ENCODE measurements around the gene DISC1.
"Not testable (repeated sequence)": the region's sequence is repeated elsewhere in the genome, so short reads cannot be mapped to it uniquely, and the experiment has no call there.

The DISC1 gene

DNA sequence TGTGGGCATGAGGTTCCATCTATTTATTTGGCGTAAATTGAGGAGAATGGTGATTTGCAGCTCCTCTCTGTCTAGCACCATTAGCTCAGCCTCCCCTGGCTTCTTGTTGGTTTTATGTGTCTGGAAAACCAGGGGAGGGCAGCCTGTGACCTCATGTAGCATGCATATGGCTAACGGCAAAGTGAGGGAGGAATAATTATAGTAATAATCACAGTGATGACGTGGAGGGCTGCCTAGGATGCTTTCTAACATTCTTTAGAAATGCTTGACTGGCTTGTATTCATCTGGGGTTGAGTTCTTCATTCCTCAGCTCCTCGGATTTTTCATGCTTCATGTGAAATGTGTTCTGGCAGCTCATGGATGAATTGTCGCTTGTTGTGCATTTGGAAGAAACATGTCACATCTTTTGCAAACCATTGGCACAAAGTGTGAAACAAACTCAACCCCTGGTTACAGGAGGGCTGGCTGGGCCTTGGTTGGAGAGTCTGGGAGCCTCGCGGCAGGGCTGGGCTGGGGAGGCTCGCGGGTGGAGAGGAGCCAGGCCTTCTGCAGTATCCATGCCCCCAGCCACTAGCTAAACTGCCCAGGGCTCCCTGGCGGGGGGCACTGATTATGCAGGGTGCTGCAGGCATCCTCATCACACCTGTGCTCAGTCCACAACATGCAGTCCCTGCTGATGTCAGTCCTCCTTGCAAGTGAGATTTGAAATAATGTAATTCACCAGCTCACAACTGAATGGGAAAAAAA lies 149.6 kb downstream of the DISC1 start:
- DNase-seq (ENCODE audit: low spot score), result no peak

DNA sequence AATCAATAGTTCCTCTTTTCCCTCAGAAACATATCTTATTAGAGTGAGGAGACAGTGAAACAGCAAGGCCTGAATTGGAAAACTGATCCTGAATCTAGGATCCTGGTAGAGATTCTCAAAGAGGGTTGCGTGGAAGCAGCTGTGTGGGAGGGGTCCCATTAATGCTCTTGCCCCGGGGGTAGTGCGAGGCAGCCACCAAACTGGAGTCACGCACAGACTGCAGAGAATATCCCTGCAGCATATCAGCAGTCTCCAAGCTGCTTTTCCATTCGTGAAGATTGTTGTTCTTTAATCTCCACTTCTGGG lies 150.1 kb downstream of the DISC1 start:
- DNase-seq (ENCODE audit: low spot score), result no peak

DNA sequence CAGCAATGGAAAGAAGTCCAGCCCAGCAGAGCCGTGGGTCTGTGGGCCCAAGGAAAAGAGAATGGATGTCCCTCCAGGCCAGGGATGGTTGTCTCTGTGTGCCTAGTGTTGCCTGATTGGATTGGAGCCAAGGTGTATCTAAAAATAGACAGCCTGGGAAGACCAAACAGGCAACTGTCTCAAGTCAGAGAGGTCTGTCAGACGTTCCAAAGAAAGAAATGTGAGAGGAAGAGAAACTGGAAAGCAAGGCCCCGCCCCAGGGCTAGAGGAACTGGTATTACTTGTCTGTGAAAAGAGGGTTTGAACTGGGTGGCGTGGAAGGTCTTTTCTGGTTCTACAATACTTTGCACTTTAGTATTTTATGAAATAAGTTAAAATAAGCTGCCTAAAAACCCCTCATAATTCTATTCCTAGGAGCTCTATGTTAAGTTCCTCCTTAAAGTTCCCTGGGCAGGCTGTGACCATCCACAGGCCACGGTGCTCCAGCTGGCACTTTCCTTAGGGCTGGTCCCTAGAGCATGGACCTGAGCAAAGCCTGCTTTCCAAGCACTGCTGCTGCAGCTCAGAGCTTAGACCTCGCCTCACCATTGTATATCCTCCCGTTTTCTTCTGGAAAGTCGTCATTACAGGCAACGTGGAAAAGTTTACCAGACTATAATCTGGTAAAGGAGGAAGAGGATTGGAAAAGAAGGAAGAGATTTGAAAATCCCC lies 151.6 kb downstream of the DISC1 start:
- no peak for DNase-seq (ENCODE audit: low spot score)

DNA sequence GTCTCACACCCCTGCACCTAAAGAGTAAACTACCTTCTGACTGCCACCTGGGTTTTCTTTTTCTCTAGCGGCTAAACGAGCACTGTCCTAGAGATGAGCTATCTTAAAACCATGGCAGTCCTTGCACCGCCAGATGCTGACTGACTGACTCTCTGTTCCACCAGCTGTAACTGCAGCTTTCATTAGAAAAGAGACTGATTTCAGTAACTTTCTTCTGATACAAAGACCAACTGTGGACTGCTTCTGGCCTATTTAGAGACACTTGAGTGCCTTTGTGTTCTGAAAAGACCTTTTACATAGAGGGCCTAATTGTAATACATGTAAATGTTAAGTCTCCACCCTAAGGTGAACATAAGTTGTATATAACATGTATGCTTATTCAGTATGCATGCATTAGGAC lies 152.5 kb downstream of the DISC1 start:
- DNase-seq (ENCODE audit: low spot score), result no peak

DNA sequence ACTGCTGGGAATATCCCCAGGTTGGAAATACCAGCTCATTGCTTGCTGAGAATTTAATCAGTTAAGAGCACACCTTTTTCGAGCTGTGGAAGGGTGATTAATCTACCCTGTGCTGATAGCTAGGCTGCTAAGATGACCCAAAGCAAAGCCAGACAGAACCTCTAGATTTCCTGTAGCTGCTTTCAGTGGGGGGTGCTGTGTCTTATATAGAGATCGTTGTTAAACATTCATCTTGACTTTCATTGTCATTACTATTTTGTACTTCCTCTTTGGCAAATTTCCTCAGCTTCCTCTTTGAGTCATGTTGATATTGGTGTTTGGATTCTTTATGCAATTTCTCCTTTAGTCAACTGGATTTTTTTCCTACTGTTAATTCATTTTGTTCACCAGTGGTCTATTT lies 155.3 kb downstream of the DISC1 start:
- DNase-seq (ENCODE audit: low spot score), result no peak

DNA sequence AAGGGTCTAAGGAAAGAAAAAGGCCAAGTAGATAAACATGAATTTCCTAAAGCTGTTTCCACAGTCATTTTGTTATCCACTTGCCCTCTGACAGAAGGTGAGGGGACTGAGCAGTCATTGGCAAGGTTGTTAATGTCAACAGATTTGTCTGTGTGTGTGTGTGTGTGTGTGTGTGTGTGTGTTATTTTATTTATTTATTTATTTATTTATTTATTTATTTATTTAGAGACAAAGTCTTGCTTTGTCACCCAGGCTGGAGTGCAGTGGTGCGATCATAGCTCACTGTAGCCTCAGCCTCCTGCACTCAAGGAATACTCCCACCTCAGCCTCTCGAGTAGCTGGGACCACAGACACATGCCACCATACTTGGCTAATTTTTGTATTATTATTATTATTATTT lies 158.5 kb downstream of the DISC1 start:
- not testable (repeated sequence) for DNase-seq (ENCODE audit: low spot score)

DNA sequence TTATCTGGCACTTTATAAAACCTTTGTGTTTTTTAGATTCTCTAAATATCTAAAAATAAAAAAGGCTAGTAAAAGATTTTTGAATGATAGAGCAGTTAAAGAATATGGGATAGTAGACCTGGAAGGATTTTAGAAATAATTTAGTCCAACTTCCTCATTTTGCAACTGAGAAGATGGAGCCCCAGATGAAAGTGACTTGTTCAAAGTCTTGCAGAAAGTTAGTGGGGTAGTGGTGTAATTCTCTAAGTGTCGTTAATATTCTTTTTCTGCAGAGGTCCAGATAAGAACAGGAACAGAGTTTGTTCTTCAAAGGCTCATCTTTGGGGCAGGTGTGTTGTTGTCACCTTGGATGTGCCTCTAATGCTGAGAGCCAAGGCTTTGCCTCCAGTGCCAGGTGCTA lies 159.5 kb downstream of the DISC1 start:
- DNase-seq (ENCODE audit: low spot score), result no peak

DNA sequence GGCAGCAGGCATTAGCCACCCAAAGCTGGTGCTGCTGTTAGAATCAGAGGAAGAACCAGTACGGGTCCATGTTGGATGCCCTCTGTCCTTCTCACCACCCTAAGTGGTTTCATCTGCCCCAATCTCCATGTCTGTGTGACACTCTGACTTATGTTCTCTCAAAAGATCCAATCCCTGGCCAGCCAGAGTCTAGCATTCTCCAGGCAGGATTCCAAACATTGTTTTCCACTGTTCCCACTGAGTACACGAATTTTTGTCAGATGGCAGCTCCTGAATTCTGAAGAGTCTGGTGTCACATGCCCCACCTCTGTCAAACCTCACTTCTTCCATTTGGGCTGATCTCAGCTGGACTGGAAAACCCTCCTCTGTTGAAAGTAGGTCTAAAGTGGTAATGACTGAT lies 166.0 kb downstream of the DISC1 start:
- no peak for DNase-seq (ENCODE audit: low spot score)

DNA sequence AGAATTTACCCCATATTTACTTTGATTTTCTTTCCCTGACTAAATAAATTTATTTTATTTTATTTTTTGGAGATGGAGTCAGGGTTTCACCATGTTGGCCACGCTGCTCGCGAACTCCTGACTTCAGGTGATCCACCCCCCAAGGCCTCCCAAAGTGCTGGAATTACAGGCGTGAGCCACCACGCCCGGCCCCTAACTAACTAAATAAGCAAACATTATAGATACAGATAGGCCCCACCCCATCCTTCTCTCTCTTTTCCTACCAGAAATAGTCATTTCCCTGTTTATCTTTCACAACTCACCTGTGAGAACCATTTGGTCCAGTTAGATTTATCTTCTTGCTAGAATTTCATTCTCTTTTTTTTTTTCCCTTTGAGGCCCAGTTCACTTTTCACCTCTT lies 167.3 kb downstream of the DISC1 start:
- DNase-seq (ENCODE audit: low spot score), result no peak

DNA sequence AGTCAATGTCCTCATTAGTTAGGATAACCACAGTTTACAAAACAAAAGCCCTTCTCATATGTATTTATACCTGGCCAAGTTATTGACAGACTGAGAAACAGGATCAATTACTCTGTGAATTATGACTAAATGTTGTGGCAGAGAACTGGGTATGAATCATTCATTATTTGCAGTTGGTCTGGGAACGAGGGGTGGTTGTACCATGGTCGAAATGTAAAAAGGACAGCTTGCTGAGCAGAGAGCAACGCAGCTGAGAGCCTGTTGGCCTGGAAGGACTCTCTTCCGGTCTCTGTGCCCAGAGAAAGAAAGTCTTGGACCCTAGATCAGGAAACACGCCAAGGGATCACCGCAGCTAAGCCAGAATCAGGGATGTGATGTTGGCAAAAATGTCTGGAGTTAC lies 169.6 kb downstream of the DISC1 start:
- no peak for DNase-seq (ENCODE audit: low spot score)

DNA sequence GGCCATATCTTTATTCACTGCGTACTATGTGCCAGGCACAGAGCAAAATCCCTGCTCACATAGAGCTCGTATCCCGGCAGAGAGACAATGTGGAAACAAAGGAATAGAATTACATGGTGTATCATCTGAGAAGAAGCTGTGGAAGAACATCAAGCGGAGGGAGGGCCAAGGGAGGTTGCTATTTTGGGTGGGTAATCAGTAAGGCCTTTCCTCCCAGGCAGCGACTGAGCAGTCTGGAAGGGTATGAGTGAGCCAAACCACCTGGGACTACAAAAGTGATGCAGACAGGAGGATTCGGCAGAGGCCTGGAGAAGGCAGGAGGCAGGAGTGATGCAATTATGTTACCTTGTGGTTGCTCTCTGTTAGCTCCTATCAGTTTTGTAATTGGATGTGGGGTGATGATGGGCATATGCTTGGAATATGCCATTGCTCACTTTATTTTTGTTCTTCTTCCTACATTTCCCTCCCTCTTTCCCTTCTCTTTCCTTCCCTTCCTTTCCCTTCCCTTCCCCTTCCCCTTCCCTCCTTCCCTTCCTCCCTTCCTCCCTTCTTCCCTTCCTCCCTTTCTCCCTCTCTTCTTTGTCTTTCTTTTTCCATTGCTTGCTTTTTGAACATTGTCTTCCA lies 172.9 kb downstream of the DISC1 start:
- no peak for DNase-seq (ENCODE audit: low spot score)

DNA sequence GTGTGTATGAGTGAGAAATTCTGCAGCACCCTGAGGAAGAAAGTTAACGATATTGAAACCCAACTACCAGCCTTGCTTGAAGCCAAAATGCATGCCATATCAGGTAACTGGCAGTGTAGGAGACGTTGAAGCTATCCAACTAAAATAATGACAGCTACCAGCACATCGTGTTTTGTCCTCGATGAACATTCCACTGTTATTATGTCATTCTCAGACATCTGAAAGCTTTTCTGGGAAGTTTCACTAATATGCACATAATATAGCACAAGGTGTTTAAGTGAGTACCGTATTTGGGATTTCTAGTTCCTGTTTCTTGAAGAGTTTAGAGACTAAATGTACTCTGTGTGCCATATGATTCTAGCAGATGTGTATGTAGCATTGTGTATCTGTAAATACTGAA lies 173.5 kb downstream of the DISC1 start:
- no peak for DNase-seq (ENCODE audit: low spot score)

DNA sequence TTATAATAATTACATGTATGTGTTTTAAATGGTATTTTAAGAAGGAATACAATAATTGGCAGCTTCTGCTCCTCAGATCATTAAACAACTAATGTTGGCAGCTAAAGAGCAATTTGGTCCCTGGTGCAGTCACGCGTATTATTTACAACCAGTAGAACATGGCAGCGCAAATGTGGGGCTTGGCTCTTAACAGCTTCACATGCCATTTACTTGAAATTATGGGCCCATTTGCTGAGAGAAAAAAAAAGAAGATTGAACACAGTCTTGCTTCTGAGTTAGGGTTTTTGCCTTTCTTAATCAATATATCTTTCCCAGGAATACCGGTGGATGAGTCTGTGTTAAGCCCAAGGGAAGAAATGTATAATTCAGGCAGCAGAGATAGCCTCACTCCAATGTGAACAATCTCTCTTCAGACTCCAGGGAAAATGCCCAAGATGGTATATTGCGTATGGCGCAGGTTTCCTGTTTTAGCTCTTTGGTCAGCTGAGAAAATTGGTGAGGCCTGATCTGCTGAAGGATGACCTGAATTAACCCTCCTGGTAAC lies 174.5 kb downstream of the DISC1 start:
- DNase-seq (ENCODE audit: low spot score), result no peak

DNA sequence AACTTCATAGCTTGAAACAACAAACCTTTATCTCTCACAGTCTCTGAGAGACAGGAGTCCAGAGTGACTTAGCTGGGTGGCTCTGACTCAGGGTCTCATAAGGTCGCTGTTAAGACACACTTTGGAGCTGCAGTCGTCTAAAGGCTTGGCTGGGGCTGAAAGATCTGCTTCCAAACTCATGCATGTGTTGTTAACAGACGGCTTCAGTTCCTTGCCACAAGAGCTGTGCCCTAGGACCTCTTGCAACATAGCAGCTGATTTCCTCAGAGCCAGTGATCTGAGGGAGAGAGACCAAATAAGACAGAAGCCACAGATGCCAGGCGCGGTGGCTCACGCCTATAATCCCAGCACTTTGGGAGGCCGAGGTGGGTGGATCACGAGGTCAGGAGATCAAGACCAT lies 176.8 kb downstream of the DISC1 start:
- DNase-seq (ENCODE audit: low spot score), result no peak

DNA sequence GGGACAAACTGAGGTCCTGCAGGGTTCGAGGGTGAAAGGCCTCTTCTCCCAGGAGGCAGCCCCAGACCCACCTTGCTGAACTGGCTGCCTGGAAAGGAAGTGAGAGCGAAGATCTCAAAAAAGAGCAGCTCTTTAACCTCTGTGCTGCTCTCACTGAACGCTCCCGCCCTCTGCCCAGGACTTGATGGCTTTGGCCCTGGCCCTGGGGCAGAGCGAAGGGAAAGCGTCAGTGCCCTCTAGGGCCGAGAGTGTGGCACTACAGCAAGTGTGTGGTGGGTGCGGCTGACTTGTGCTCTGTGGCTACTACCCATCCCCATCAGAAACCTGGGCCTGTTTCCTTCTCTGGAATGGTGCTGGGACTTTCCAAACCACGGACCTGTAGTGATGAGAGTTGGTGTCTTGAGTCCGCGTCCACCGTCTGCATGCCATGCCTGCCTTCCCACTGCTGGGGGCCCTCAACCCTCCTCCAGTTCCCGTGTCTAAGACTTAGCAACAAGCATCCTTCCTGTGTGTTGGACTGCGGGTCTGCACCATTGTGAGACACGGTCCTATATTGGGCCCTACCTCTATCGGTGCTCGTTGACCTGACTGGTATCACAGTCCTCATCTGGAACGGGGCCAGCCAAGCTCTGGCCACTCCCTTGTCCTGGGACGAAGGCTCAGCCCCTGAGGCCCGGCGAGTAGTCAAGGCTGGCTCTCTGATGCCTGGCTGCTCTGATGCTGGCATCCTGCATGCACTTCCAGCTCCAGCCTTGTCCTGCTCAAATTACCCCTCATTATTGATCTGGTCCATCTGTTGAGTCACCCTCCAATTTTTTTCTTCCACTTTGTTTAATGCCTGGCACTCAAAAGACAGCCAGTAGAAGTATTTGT lies 180.3 kb downstream of the DISC1 start:
- peak; percentile 91 for DNase-seq (ENCODE audit: low spot score)

DNA sequence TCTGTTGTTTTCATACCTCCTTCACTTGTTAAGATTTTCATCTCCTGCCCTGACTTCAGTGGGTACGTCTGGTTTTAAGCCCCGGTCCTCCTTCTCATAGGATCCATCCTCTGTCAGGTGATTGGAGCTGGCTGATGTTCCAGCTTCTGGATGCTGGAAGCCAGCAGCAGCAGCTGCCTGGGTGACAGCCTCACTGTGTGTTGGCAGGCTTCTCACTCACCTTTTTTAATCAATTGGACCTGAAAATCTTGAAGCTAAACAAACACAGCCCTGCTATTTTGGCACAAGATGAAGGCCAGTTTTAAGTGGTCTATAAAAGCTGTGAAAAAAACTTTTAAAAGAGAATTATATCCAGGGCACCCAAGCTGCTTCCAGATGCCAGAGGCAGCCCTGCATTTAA lies 181.0 kb downstream of the DISC1 start:
- DNase-seq (ENCODE audit: low spot score), result no peak

DNA sequence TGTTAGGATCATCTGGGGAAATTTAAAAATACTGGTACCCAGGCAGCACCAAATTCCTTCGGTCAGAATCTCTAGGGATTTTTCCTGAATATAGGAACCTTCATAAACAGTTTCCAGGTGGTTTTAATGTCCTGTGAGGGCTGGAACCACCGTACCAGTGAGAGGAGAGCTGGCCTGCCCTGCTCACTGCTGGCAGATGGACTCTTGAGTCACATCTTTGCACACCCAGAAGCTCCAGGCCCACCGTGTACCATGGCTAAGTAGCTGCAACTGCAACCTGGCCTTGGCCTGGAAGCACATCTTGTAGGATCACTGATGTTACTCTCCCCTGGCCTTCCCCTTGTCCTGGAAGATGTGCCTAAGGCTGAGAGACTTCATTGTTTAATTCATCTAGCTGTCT lies 181.5 kb downstream of the DISC1 start:
- DNase-seq (ENCODE audit: low spot score), result no peak

DNA sequence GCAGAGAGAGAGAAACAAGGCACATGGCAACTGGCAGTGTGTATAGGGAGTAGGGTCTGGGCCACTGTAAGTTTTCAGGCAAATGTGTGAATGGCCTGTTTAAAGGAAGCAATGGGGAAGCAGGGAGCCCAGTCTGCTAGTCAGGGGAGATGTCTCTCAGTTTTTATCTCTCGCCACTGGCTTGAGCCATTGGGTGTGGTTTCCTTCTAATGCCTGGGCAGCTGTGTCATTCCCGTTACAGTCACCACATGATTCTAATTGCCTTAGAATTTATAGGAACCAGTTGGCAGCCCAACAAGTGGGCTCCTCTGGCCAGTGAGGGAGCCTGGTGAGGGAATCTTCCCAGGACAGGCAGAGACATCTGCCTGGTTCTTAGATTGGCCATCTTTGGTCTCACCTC lies 182.4 kb downstream of the DISC1 start:
- no peak for DNase-seq (ENCODE audit: low spot score)

DNA sequence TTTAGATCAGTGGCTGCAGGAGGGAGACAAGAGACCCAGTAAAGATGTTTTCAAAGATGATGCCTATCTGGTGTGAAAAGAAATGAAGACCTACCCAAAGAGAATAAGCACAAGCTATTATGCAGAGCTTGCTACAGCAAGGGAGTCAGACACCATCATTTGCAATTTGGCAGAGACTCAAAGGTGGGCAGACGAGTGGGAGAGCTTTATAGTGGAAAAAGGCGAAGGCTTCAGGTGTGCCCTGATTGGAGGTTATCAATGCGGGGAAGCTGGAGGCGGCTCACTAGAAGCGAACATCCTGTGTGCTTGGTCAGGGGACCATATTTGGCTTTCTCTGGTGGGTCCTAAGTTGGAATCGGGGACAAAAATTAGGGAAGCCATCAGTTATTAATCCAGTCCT lies 183.8 kb downstream of the DISC1 start:
- no peak for DNase-seq (ENCODE audit: low spot score)

DNA sequence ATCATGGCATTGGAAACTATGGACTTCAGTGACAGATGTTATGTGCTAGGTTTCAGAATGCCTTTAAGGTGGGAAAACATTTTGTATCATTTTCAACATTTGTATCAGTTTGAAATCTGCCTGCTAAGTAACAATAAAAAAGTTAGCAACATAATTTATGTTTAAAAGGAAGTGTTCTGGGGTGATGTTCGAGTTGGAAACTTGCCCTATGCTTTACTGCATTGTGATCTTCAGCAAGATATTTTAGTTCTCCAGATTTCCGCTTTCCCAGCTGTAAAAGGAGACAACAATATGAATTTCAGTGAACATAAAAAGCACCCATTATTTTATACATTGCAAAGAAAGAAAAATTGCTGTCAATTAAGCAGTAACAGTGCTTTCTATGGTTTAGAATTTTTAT lies 187.4 kb downstream of the DISC1 start:
- no peak for DNase-seq (ENCODE audit: low spot score)

DNA sequence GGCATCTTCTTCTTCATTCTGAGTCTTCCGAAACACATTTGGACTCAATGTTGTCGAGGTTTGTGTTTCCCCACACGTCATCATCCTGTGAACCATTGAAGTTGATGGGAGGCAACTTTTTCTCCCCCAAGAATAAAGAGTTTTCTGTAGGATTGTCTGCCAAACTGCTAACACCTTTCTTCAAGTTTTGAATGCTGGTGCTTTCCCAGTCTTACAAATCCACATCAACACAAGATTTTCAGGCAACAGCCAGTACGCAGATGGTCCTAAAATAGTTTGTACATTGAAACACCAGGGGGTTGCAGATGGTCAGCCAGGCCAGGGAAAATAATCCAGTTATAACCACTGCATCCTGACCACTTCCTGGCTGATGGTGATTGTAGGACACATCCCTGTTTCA lies 187.9 kb downstream of the DISC1 start:
- DNase-seq (ENCODE audit: low spot score), result no peak

DNA sequence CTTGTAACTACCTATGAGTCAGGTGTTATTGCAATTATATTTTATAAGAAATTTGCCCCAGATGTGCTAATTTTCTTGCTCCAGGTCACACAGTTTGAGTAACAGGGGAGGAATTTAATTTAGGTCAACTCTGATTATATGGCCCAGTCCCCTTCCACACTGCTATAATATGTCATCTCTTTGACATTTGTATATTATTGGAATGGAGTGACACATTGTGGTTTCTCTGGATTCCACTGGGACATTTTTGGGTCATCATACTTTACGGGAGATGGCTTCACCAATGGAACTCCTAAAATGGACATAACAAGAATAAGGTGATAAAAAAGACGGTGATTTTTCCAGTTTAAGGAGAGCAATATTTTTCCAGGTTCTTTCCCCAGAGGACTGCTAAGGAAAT lies 191.2 kb downstream of the DISC1 start:
- DNase-seq (ENCODE audit: low spot score), result no peak

Data from D341Med (cell line).